ENCODE measurements around the gene EMC1. TPM values are rescaled to one million over a fixed set of nuclear protein-coding genes. Genes with fewer than 3 reads are reported as not detected.

Gene EMC1
- total RNA-seq: 45.4 and 47.1 TPM in 2 replicates

DNA sequence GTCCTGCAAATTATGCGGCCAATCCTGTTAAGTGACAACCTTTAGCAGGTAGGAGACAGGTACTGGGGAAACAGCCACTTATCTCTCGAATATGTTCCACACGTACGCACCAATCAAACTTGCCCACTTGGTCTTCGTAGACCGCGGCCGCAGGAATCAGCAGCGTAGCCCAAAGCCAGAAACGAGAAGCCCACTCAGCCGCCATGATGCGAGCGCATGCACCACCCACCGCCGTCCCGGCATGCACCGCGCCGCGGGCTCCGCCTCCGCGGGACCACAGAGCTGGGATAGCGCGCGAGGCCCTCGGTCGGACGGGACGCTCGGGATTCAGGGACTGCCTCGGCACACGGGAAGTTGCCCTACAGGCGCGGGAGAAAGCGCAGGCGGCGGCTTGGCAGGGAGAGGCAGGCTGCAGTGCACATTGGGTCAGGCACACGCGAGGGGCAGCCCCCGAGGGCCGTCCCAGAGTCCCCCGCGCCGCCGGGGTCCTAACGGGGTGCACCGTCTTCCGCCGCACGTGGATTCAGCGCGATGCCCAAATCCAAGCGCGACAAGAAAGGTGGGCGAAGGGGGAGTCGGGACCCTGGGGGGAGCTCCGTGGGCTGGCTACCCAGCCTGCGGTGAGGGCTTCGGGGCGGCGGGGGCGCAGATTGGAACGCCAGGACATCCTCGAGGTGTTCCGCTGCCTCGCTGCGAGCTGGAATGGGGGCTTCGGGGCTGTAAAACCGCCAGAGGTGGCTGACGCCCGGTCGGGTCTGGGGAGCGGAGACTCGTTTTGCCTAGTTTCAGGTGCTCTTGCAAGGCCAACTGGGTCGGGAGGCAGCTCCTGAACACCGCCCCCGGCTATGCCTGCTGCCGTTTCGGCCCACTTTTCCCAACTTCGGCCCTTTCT, at the start of gene EMC1, which contains the start of gene MRTO4:
TSS of gene EMC1 (minus strand) at position 220 of the 892 bp plus-strand sequence. CDS start at position 205, 15 bp downstream.
TSS of gene MRTO4 (plus strand) at position 501 of the 892 bp plus-strand sequence. CDS start at position 532, 31 bp downstream.

GRCh38 chr1:19288324-19289241, 37.3 kb upstream of the EMC1 start, which contains the start of gene AKR7A3:
TSS of gene AKR7A3 (minus strand) at chr1:19288770. CDS start at chr1:19288709, 61 bp downstream.

GRCh38 chr1:19209990-19210771, 41.1 kb downstream of the EMC1 start, which contains the start of gene UBR4:
TSS of gene UBR4 (minus strand) at chr1:19210266. CDS start at chr1:19210248, 18 bp downstream.

Other genes starting within 250 kb of the EMC1 start
- 43.1 and 59.3 TPM in 2 replicates for gene UBR4, start 41.3 kb downstream of the EMC1 start, total RNA-seq
- gene MRTO4, start 281 bp upstream of the EMC1 start, total RNA-seq: 39.5 and 82.8 TPM in 2 replicates
- gene AKR7A3, start 37.2 kb upstream of the EMC1 start, total RNA-seq: 0.16 TPM in 1 of 2 replicates, not detected in the other
- gene AKR7A2, start 60.6 kb upstream of the EMC1 start, total RNA-seq: 118 and 120 TPM in 2 replicates
- gene SLC66A1, start 60.8 kb upstream of the EMC1 start, total RNA-seq: 16.3 and 16.4 TPM in 2 replicates
- gene CAPZB, start 234.0 kb upstream of the EMC1 start, total RNA-seq: 58.5 and 72.9 TPM in 2 replicates

All from hair follicular keratinocyte (primary cell).